Mesothelial cell of epicardium (in vitro differentiated cells): ENCODE measurements around the gene FHIT. TPM values are rescaled to one million over a fixed set of nuclear protein-coding genes. Genes with fewer than 3 reads are reported as not detected.

Source experiments
- DNase-seq, 2 experiments: peaks; one replicate each; pipeline ENCODE4 v3.0.0; 2021; ENCODE audit warnings: low spot score in 2 of 2; ENCODE audit not compliant: unreplicated experiment in 2 of 2
- H3K27ac Mint-ChIP-seq: 2 replicates; pipeline ENCODE4 v1.8.0; 2021; ENCODE audit warnings: mixed read lengths
- H3K27me3 Mint-ChIP-seq: 2 replicates; pipeline ENCODE4 v1.8.0; 2021; ENCODE audit warnings: low read depth, mixed read lengths
- H3K36me3 Mint-ChIP-seq: 2 replicates; pipeline ENCODE4 v1.8.0; 2021; ENCODE audit warnings: mixed read lengths
- H3K4me1 Mint-ChIP-seq: 2 replicates; pipeline ENCODE4 v1.8.0; 2021; ENCODE audit warnings: mixed read lengths
- H3K4me3 Mint-ChIP-seq: 2 replicates; pipeline ENCODE4 v1.8.0; 2021; ENCODE audit warnings: mild to moderate bottlenecking, moderate library complexity, mixed read lengths
- H3K9me3 Mint-ChIP-seq: 2 replicates; pipeline ENCODE4 v1.8.0; 2021; ENCODE audit warnings: mixed read lengths
- total RNA-seq: library from RNA; stranded (reverse); gene quantifications from 3 replicates; pipeline ENCODE4 v1.2.1, GENCODE V29; 2021
- TF ChIP-seq, protein P1 (sequence below): fragments of 200-600 bp; sonication (generic); IDR thresholded peaks from one replicate; pipeline ENCODE4 v1.5.0; 2021; ENCODE audit warnings: antibody characterized with exemption; ENCODE audit not compliant: unreplicated experiment

FHIT gene
- total RNA-seq, 1 donor from 2014 or later = 10.7 TPM

- Mint-ChIP-seq H3K27me3 (peaks cover 2% of the 10 kb centered on the region), H3K9me3 (peaks cover 6% of the 10 kb centered on the region), H3K4me1 (peaks cover 14% of the 10 kb centered on the region), H3K4me3 (no peak overlapping the region), H3K36me3 (peaks cover 3% of the 10 kb centered on the region), H3K27ac (no peak overlapping the region)
- DNase-seq = no peak
- TF ChIP-seq, protein P1, sequence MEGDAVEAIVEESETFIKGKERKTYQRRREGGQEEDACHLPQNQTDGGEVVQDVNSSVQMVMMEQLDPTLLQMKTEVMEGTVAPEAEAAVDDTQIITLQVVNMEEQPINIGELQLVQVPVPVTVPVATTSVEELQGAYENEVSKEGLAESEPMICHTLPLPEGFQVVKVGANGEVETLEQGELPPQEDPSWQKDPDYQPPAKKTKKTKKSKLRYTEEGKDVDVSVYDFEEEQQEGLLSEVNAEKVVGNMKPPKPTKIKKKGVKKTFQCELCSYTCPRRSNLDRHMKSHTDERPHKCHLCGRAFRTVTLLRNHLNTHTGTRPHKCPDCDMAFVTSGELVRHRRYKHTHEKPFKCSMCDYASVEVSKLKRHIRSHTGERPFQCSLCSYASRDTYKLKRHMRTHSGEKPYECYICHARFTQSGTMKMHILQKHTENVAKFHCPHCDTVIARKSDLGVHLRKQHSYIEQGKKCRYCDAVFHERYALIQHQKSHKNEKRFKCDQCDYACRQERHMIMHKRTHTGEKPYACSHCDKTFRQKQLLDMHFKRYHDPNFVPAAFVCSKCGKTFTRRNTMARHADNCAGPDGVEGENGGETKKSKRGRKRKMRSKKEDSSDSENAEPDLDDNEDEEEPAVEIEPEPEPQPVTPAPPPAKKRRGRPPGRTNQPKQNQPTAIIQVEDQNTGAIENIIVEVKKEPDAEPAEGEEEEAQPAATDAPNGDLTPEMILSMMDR = no peak
Observed at GRCh38 chr3:60708191-60708975, 542.9 kb downstream of the FHIT start.

- H3K4me3 Mint-ChIP-seq = no peak overlapping the region
- TF ChIP-seq, protein P1 = no peak
- H3K9me3 Mint-ChIP-seq = peaks cover 6% of the 10 kb centered on the region
- peaks cover 3% of the 10 kb centered on the region for H3K36me3 Mint-ChIP-seq
- peaks cover 17% of the 10 kb centered on the region for H3K4me1 Mint-ChIP-seq
- no peak for DNase-seq
- peaks cover 2% of the 10 kb centered on the region for H3K27me3 Mint-ChIP-seq
- H3K27ac Mint-ChIP-seq = no peak overlapping the region
Observed at GRCh38 chr3:60707452-60708020, 543.7 kb downstream of the FHIT start.

- Mint-ChIP-seq H3K9me3 (peaks cover 3% of the 10 kb centered on the region), H3K27me3 (peaks cover 2% of the 10 kb centered on the region), H3K4me1 (peaks cover 17% of the 10 kb centered on the region), H3K36me3 (no peaks in the 10 kb centered on the region), H3K4me3 (no peak overlapping the region), H3K27ac (no peak overlapping the region)
- TF ChIP-seq, protein P1 = no peak
- no peak for DNase-seq
Observed at GRCh38 chr3:60703956-60704736, 547.1 kb downstream of the FHIT start.

DNA sequence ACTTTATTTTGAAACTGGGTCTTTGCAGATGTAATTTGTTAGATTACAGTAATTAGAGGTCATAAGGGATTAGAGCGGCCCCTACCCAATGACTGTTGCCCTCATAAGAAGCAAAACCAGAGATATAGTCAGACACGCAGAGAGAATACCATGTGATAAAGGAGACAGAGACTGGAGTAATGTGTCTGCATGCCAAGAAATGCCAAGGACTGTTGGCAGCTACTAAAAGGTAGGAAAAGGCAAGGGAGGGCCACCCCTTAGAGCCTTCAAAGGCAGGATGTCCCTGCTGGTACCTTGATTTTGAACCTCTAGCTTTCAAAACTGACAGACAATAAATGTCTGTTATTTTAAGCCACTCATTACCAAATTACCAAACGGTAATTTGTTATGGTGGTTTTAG lies 548.2 kb downstream of the FHIT start:
- H3K9me3 Mint-ChIP-seq = peaks cover 3% of the 10 kb centered on the region
- TF ChIP-seq, protein P1 = no peak
- H3K27me3 Mint-ChIP-seq = peaks cover 2% of the 10 kb centered on the region
- no peak overlapping the region for H3K4me3 Mint-ChIP-seq
- no peak overlapping the region for H3K27ac Mint-ChIP-seq
- no peak for DNase-seq
- H3K4me1 Mint-ChIP-seq = peaks cover 18% of the 10 kb centered on the region
- no peaks in the 10 kb centered on the region for H3K36me3 Mint-ChIP-seq

GRCh38 chr3:60698117-60698516 lies 553.1 kb downstream of the FHIT start:
- peaks cover 17% of the 10 kb centered on the region for H3K4me1 Mint-ChIP-seq
- no peaks in the 10 kb centered on the region for H3K27me3 Mint-ChIP-seq
- peaks cover 4% of the 10 kb centered on the region for H3K36me3 Mint-ChIP-seq
- peaks cover 4% of the 10 kb centered on the region for H3K9me3 Mint-ChIP-seq
- H3K4me3 Mint-ChIP-seq = no peak overlapping the region
- DNase-seq = no peak
- TF ChIP-seq, protein P1 = no peak
- no peak overlapping the region for H3K27ac Mint-ChIP-seq
